Glomerular visceral epithelial cell (primary cell): Measurements from ENCODE around the gene ABCC11.

Source experiments
- DNase-seq: peaks from one replicate; pipeline ENCODE4 v3.0.0-alpha.2; 2016; ENCODE audit errors: extremely low spot score

The ABCC11 gene

DNA sequence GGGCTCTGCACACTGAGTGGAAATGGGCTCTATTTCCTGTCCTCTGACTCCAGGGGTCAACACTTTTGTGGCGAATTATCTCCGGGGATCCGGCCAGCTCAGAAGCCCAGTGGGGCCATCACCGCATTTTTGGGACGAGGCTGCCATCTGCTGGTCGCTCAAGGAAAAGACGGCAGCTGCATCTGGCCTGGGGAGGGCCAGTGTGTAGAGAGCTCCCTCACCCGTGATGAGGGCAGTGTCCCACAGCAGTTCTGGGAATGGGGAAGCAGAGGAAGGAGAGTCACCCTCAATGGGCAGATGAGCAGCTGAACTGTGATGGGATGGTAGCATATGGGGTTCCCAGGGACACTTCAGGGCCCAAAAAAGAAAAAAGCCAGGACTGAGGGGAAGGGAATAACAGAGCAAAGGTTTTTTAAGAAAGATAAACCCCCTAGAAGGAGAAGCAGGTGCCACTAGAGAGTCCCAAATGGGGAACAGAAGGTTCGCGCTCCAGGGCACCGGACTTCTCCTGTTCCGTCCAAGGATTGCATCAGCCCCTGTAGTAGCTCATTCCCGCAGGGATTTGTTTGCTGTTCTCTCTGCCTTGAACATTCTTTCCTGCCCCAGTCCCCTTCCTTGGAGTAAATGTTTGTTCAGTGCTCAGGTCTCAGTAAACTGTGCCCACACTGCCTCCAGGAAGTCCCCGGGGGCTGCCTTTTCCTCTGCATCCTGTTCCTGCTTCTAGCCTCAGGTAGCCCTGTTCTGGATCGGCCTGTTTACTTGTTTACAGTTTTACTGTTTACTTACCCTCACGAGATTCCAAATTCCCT lies 82.2 kb downstream of the ABCC11 start:
- DNase-seq, result peak; percentile 74

DNA sequence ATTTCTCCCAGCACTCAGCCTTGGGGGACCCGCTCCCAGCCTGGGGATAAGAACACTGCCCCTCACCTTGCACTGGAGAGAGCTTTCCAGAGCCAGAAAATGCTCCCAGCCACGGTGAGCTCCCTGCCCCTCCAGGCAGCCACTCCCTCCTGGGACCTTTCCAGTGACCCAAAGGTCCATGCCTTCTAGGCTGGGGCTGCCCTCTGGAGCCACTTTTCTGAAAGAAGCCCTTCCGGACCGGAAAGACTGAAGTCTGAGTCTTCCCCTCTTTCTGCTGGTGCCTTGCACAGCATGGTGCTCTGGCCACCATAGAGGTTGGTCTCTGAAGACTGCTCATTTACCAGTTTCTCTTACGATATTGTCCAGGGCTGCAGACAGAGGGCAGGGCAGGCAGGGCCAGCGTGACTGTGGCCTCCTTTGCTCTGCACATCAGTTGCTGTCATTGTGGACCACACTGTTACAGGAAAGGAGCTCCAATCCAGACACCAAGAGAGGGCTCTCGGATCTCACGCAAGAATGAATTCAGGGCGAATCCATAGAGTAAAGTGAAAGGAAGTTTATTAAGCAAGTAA lies 84.4 kb downstream of the ABCC11 start:
- DNase-seq, result no peak

DNA sequence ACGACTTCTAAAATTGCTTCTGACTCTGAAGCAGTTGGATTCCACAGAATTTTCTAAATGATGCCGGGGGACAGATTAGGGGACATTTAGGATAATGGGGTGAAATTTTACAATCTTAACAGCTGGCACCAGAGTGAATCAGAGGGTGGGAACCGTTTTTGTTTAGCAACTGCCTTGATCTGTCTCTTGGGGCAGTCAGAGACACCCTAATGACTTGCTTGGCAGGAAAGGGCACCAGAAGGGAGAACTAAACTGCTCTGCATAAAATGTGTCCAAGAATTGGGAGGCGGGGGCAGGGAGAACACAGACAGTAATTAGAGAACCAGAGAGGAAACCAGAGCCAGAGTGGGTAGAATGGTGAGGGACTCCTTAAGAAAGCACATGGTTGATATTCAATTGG lies 85.4 kb downstream of the ABCC11 start:
- DNase-seq, result no peak

DNA sequence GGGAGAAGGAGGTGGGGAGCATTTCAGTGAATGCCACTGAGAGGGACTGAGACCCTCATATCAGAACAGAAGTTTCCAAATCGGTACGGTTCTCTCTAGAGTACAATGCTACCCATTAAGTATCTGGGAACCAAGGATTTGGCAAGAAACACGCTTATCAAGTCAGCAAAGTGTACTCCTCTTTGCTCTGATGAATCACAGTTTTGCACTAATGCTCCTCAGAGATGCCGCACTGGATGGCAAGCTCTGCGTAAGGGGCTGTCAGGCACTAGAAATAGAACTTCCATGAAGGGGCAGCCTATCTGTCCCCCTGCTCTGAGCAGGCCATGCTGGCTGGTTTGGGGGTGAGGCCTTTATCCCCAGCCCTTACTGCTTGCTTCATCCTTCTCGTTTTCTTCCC lies 86.8 kb downstream of the ABCC11 start:
- no peak for DNase-seq

DNA sequence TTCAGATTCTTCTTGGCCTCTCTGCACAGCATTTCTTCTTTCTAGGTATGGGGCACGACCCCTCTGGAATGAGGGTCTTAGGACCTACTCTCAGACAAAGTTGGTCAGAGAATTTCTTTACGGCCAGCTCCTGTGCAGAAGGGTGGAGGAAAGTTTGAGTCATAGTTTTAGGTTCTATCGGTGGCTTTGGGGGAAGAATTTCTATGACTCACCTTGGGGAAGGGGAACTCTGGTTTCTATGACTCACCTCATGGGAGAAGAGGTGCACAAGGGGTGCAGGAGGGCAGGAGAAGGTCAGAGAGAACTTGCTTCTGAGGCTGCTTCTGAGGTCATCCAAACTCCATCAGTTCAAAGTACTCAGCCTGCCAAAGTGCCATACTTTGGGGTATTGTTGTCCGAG lies 89.0 kb downstream of the ABCC11 start:
- DNase-seq, result peak; percentile 66

DNA sequence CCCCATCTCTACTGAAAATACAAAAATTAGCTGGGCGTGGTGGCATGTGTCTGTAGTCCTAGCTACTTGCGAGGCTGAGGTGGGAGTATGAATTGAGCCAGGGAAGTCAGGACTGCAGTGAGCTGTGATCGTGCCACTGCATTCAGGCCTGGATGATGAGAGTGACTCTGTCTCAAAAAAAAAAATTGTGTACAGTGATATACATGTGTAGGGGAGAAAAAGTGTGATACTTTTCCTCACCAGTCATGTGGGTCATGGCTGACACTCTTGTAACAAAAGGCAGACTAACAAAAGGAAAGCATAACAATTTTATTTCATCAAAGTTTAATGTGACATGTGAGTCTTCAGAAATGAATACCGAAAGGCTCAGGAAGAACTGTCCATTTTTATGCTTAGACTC lies 89.5 kb downstream of the ABCC11 start:
- DNase-seq, result no peak

DNA sequence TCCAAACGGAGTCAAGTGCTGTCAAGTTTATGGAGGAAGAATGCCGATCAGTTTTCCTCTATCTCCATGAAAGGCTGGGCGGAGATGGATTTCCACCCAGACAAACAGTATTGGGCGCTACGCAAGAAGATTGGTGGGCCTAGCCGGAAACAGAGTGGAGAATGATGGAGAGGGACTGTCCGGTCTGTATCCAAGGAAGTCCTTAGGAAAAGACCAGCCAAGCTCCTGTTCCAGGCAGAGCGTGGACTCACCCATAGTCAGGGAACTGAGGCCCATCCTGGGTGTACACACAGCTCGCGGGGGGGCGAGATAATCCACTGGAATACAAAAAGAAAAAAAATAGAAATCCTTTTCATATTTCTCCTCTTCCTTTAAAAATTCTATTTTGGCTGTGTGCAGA lies 90.0 kb downstream of the ABCC11 start:
- no peak for DNase-seq

DNA sequence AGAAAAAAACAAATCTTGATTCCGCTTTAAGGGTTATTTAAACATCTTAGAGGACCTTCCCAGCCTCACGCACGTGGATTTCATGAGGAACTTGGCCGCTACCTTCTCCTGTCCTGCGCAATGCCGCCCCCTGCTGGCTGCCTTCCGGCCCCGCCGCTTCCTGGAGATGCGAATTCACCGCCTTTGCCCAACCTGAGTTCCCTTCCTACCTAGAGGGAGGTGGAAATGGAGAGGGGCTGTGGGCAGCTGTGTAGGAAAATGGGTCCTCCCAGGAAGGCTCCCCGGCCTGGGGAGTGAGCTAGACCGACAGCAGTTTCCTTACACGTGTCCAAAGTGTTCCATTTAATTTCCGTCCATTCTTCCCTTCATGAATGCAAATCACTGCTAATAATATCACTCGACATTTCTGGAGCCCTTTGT lies 90.5 kb downstream of the ABCC11 start:
- peak; percentile 67 for DNase-seq

DNA sequence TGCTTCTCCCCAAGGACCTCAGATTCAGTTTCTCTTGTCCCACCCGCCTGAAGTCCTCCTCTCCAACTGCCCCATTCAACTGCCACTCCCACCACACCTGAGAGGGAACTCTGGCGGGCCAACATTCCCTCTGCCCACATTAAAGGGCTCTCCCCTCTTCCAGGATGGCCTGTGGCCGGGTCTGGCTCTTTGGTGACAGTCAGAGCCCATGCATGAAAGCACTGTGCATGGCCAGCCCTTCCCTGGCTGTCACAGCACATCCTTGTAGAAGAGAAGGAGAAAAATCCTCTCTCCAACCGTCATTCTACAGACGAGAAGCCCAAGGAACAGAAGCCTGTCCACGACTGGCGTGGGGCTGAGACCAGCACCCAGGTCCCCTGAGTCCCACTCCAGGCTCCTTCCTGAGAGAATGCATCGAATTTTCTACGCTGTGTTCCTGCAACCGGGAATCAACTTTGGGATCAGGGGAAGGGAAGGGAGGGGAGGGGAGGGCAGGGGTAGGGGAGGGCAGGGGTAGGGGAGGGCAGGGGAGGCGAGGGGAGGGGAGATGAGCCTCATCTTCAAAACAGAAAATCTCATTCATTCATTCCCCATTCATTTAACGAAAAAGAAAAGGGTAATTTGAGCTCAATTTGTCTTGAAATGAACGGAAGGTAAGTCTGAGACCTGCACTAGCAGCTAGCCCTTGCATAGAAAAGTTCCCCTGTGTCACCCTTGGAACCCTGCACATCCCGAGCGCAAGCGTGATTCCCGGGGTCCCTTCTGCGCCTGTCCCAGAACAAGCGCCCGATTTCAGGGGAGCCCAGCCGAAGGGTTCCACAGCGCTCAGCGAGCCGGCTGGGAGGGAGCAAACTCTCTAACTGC lies 91.2 kb downstream of the ABCC11 start, which contains the start of gene ABCC12:
Gene ABCC12, minus strand, starts transcription at position 68 of the 864 bp plus-strand sequence. CDS start 9,569 bp downstream, outside the sequence.
- DNase-seq, result no peak

DNA sequence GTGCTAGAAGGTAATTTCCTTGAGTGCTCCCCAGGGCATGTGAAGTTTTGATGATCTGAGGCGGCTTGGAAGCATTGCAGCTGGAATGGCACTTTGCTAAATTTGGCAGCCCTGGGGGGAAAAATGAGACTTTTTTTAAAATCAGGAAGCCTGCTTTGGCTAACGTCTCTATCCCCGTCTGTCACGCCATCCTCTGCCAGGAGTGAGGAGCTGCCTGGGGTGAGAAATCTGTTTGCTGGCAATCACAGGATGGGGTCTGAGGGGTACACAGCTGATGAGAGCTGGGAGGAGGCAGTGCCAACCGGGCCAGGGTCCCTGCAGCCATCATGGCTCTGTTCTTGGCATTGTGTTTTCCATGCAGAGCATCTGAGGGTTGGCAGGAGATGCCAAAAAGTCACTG lies 93.6 kb downstream of the ABCC11 start:
- DNase-seq, result no peak

DNA sequence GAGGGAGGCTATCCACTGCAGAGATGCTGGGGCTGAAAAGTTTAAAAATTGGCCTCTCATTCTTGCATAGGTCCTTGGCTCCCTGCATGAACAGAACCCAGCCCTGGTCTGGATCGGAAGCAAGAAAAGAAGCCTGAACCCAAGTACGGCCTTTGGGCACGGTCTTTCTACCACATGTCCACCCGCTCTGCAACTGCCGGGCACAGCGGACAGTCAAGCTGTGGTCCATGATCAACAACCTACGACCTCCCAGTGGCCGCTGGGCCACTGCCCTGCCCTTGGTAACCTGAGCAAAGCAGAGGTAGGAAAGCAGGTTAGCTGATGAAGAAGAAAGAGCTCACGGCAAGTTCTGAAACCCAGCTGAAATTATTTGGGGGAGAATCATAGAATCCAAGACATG lies 95.1 kb downstream of the ABCC11 start:
- DNase-seq, result no peak

DNA sequence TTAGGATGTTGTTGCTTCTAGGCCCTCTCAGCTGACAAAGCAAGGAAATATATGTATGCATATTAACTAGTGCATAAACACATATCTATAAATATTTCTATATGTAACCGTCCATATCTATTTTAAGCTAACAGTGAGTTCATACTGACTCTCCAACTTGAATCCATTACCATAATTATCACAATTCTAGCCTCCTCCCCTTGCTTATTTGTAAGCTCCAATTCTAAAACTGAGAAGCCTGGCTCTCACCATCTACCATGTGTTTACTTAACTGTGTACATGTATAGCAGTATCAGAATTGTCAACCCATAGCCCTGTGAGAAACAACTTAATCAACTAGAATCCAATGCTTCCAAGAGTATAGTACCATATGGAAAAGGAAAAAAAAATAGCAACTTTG lies 96.6 kb downstream of the ABCC11 start:
- no peak for DNase-seq

DNA sequence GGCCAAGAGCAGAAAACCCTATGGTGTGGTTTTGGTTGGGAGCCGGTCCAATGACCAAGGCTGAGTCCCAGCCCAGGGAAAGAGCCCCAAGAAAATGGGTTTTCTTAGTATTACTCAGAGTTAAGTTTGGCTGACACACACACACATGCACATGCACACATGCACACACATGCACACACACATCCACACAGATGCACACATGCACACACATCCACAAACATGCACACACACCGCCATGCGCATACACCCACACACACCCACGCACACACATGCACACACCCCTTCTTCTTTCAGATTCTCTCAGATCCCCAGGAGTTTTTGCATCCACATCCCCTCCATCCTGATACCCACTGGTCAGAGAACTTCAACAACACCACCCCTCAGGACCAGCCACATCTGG lies 100.6 kb downstream of the ABCC11 start:
- no peak for DNase-seq

DNA sequence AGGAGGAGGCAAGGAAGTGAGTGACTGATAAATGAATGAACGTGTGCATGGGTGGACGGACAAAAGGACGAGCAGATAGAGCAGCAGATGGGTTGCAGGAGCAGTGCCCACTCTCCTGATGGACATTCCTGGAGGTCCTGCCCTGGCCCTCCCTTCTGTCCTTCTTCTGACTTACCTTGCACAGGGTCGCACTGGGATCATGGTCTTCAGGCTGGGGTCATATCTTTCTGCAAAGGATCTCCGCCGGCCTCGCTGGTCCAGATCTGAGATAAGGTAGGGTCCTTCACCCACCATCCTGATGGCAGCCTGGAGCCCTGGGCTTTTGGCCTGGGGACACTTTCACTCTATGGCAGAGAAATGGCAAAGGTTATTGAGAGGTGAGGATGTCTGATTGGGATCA lies 101.2 kb downstream of the ABCC11 start:
- DNase-seq, result no peak

DNA sequence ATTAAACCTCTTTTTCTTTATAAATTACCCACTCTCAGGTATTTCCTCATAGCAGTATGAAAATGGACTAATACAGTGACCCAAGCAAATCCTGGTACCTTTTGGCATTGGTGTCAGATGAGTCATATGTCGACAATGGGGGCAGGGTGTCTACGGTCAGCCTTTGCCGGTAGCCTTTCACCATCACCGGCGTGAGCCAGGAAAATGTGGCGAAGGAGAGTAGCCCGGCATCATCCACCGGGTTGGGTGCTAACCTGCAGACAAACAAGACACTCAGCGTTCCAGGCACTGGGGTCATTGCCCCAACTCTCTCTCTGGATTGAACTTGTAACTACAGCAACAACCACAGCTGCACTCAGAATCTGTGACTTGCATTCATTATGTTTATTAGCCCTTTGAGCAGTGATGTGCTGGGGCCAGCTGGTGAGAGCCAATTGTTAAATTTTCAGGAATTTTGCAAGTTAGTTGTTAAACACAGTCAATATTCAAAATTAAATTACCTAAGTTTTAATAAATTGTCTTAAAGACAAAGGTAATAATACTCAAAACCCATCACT lies 103.4 kb downstream of the ABCC11 start:
- DNase-seq, result no peak

DNA sequence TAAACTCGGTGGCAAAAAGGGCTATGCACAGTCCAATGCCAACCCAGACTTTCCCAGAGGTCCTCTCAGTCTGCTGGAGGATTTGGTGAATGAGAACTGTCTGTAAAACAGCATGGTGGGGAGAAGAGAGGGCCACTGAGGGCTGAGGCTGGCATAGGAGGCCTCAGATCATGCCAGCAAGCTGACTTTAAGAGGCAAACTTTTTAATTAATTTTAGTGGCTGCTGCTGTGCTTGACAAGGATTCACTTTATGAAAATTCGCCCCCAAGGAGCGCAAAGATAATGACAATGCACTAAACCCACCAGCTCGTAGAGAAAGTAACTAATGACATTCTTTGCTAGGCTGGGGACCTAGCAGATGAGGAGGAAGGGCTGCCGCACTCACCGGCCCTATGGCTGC lies 106.5 kb downstream of the ABCC11 start:
- no peak for DNase-seq

DNA sequence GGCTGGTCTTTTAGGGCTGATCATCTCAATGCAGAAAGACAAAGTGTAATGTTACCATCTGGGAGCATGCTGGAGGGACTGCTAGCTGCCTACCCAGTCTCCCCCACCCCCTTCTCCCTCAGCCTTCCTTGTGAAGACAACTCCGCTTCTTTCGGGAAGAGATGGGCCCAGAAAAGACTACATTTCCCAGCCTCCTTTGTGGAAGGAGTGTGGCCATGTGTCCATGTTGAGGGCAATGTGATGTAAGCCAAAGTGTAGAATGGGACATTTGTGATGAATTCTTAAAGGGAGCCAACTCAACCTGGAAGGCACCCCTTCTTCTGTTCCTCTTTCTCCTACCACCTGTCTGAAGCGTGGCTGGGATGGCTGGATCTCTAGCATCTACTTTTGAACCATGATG lies 107.8 kb downstream of the ABCC11 start:
- no peak for DNase-seq

DNA sequence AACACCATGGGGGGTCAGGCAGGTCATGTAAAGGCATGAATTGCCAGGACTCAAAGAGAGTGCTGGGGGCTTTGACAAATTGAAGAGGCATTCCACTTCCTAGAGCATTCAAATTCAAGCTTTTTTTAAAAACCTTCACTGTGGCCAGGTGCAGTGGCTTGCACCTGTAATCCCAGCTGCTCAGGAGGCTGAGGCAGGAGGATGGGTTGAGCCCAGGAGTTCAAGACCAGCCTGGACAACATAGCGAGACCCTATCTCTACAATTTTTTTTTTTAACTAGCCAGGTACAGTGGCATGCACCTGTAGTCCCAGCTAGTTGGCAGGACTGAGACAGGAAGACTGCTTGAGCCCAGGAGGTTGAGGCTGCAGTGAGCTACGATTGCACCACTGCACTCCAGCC lies 108.8 kb downstream of the ABCC11 start:
- no peak for DNase-seq

DNA sequence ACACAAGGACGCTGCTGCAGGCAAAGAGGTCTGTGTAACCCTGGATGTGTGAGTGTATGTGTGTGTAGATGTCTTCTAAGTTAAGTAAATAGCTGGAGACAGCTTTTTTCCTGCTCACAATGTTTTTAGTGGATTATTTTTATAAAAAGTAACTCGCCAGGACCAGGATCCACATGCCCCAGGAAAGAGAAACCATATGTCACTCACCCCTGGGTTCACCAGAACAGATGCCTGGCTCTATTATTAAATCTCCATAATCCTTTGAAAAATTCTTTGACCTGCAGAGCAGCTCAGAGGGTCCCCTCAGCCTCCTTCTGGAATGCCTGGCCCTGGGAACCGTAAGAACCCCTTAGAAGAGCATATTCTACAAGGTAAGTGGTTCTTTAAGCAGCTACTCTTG lies 109.5 kb downstream of the ABCC11 start:
- no peak for DNase-seq

DNA sequence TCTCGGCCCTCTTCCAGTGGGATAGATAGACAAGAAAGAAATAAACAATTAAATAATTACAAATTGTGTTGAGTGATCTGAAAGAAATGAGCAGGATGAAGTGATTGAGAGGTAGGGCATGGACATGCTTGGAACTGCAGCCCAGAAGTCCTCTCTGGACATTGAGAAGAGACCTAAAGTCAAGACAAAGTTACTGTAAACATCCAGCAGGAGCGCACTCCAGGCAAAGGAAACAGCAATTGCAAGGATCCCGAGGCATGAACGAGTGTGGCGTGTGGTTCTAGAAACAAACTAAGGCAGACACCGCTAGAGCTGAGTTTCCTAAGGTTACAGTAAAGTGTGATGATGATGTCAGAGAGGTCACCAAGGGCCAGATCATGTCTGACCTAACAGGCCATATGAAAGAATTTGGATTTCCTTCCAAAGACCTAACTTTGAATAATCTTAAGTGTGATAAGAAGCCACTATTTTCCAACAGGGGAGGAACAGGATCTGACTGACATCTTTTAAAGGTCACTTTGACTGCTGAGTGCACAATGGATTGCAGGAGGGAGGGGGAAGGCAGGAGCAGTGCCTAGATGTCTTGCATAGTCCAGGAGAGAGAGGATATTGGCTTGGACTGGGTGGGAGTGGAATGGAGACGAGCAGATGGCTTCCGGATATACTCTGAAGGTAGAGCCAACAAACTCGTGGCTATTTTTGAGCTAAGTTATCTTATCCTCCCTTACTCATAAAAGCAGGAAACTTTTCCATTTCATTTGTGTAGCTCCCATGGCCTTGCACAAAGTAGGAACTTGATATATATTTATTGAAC lies 110.6 kb downstream of the ABCC11 start:
- DNase-seq, result no peak

DNA sequence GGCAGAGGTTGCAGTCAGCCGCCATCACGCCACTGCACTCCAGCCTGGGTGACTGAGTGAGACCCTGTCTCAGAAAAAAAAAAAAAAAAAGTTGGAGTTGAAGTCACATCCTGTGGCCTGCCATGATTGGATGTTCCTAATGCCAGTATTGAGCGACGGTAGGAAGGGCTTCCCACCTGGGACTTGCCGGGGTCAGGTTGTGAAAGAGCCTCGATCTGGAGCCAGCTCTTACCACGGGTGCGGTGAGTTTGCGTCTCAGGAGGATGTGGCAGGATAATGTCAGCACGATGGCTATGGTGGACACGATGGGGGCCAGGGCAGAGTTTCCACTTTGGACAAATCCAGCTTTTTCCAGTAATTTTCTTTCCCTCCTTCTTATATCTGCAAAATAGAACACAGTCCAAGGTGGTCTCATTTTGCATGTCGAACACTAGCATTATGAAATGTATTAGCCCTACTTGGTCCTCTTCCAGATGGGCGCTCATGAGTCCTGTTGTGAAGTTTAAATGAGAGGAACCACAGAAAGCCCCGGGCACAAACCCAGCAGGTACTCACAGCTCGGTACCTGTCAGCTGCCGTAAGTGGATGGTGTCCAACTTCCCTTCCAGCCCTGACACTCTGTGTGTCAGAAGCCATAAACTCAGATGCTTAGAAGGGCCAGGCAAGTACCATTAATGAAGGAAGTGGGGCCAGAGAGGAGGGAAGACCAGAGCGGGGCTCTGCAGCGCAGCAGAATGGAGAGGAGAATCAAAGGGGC lies 113.7 kb downstream of the ABCC11 start:
- no peak for DNase-seq
